ENCODE data around the gene CDK6.

DNA sequence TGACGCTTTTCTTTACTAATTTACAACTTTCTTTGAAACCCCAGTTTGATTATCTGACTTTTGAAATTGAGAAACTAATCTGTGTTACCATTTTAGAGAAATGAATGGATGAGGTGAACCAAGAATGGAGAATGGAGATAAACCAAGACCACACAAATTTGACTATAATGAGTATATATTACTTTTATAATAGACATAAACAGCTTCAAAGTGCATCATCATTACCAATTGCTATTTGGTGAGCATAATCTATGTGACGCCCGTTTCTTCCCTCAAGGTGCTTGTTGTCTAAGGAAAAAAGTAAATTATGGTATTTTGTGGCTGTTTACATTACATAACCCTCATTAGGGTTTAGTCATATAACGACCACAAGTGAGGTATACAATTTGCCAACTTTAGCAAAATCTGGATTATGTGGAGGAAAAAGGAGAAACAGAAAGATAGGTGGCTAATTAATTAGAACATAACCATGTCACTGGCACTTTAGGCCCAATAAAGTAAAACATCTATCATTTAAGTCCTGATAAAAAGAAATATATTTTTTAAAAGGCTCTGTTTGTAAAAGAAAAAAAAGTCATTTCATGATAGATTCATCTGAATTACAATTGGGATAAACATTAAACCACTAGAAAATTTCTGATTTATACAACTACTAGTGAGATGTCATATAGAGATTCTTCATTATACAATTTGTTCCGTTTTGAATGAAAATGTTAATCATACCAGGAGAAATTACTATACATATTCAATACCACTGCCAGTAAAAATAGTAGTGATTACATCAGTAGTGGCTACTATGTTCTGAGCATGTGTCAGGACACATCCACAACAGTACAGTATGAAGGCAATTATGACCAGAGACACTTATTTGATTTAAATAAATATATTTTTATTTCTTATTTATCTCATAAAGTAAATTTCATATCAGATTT, 128.0 kb downstream of the CDK6 start:
- TF ChIP-seq EP300 (IDR thresholded peaks at IDR 0.05; ENCODE audit: low read depth), result no peak
- TF ChIP-seq, protein P1, sequence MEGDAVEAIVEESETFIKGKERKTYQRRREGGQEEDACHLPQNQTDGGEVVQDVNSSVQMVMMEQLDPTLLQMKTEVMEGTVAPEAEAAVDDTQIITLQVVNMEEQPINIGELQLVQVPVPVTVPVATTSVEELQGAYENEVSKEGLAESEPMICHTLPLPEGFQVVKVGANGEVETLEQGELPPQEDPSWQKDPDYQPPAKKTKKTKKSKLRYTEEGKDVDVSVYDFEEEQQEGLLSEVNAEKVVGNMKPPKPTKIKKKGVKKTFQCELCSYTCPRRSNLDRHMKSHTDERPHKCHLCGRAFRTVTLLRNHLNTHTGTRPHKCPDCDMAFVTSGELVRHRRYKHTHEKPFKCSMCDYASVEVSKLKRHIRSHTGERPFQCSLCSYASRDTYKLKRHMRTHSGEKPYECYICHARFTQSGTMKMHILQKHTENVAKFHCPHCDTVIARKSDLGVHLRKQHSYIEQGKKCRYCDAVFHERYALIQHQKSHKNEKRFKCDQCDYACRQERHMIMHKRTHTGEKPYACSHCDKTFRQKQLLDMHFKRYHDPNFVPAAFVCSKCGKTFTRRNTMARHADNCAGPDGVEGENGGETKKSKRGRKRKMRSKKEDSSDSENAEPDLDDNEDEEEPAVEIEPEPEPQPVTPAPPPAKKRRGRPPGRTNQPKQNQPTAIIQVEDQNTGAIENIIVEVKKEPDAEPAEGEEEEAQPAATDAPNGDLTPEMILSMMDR (IDR thresholded peaks at IDR 0.05), result no peak
- TF ChIP-seq POLR2A (IDR thresholded peaks at IDR 0.05), result no peak

Measured in transverse colon (tissue), 3 donors.